Thoracic aorta (tissue), 2 donors: Measurements from ENCODE around the gene SLC24A3. TPM values are rescaled to one million over a fixed set of nuclear protein-coding genes. Genes with fewer than 3 reads are reported as not detected.

Source experiments
- ATAC-seq: fragments of 150-250 bp; one replicate; pipeline ENCODE4 v1.8.0; 2017; ENCODE audit warnings: low read depth; ENCODE audit not compliant: insufficient number of reproducible peaks, low FRiP score
- DNase-seq: peaks from one replicate; pipeline ENCODE4 v3.0.0-alpha.2; 2020; ENCODE audit warnings: low spot score
- H3K27ac ChIP-seq, 2 donors: fragments of 200-600 bp; sonication (generic); 1 replicate in 1 of 2; 2 replicates in 1 of 2; pipeline ENCODE4 v1.5.1; 2016; ENCODE audit warnings: mild to moderate bottlenecking in 2 of 2, moderate library complexity in 2 of 2
- H3K27me3 ChIP-seq: fragments of 200-600 bp; sonication (generic); replicated peaks from 2 replicates; pipeline ENCODE4 v1.6.0; 2016; ENCODE audit warnings: mild to moderate bottlenecking; ENCODE audit not compliant: insufficient read depth
- H3K36me3 ChIP-seq: fragments of 200-600 bp; sonication (generic); one replicate; pipeline ENCODE4 v1.5.1; 2016
- H3K4me1 ChIP-seq, 2 donors: fragments of 200-600 bp; sonication (generic); 1 replicate in 1 of 2; 2 replicates in 1 of 2; pipeline versions ENCODE4 v1.5.1 to v1.6.0; 2016; ENCODE audit warnings: low read depth in 2 of 2, mild to moderate bottlenecking in 1 of 2; ENCODE audit not compliant: control insufficient read depth in 1 of 2
- H3K4me3 ChIP-seq: fragments of 200-600 bp; sonication (generic); 2 replicates; pipeline ENCODE4 v1.5.1; 2016; ENCODE audit warnings: mild to moderate bottlenecking
- H3K9me3 ChIP-seq: fragments of 200-600 bp; sonication (generic); 2 replicates; pipeline ENCODE4 v1.5.1; 2016
- CTCF ChIP-seq: fragments of 200-600 bp; sonication (generic); IDR thresholded peaks from one replicate; pipeline ENCODE4 v1.5.1; 2019; ENCODE audit warnings: antibody characterized with exemption
- total RNA-seq, 2 donors: library from RNA; depleted of rRNA; stranded (reverse); fragments of >200 nt; gene quantifications; one replicate each; pipeline versions ENCODE4 v1.1.0 to v1.2.3, GENCODE V29; 2016

The SLC24A3 gene
- total RNA-seq, 2 donors from 2014 or later: 8.3 to 31.4 TPM

GRCh38 chr20:19348582-19348981 lies 136.1 kb downstream of the SLC24A3 start:
- no peak for ATAC-seq
- H3K36me3 ChIP-seq: no peaks in the 10 kb centered on the region
- H3K4me3 ChIP-seq: no peak overlapping the region
- DNase-seq: no peak
- H3K27ac ChIP-seq: no peak overlapping the region
- no peaks in the 10 kb centered on the region for H3K4me1 ChIP-seq
- no peaks in the 10 kb centered on the region for H3K27me3 ChIP-seq
- TF ChIP-seq CTCF: no peak
- H3K9me3 ChIP-seq: no peaks in the 10 kb centered on the region

GRCh38 chr20:19349879-19350278 lies 137.4 kb downstream of the SLC24A3 start:
- Histone ChIP-seq H3K9me3 (no peaks in the 10 kb centered on the region), H3K27me3 (no peaks in the 10 kb centered on the region), H3K4me1 (no peaks in the 10 kb centered on the region), H3K36me3 (no peaks in the 10 kb centered on the region), H3K27ac (no peak overlapping the region), H3K4me3 (no peak overlapping the region)
- no peak for TF ChIP-seq CTCF
- ATAC-seq: no peak
- DNase-seq: no peak

- no peak for TF ChIP-seq CTCF
- Histone ChIP-seq H3K4me1 (no peaks in the 10 kb centered on the region), H3K27me3 (no peaks in the 10 kb centered on the region), H3K27ac (no peak overlapping the region), H3K4me3 (no peak overlapping the region), H3K36me3 (no peaks in the 10 kb centered on the region), H3K9me3 (no peaks in the 10 kb centered on the region)
- DNase-seq (no peak), ATAC-seq (no peak)
These were observed 139.1 kb downstream of the SLC24A3 start for GRCh38 chr20:19351542-19351941.

- Histone ChIP-seq H3K9me3 (no peaks in the 10 kb centered on the region), H3K4me1 (no peaks in the 10 kb centered on the region), H3K4me3 (no peak overlapping the region), H3K36me3 (no peaks in the 10 kb centered on the region), H3K27me3 (no peaks in the 10 kb centered on the region), H3K27ac (no peak overlapping the region)
- no peak for ATAC-seq
- TF ChIP-seq CTCF: no peak
- no peak for DNase-seq
These were observed 142.5 kb downstream of the SLC24A3 start for GRCh38 chr20:19354950-19355349.

- ATAC-seq (no peak), DNase-seq (no peak)
- Histone ChIP-seq H3K27ac (no peak overlapping the region), H3K27me3 (no peaks in the 10 kb centered on the region), H3K4me3 (no peak overlapping the region), H3K4me1 (peaks cover 0 to 37% of the 10 kb centered on the region in 2 donors), H3K9me3 (no peaks in the 10 kb centered on the region), H3K36me3 (no peaks in the 10 kb centered on the region)
- no peak for TF ChIP-seq CTCF
These were observed 149.3 kb downstream of the SLC24A3 start for GRCh38 chr20:19361790-19362189.
